K562 (cell line): ENCODE data around the gene XPO6.

Experiments
- MAX ChIP-seq: sonication (generic); formaldehyde crosslinking; IDR thresholded peaks from 2 replicates; pipeline ENCODE4 v1.9.0; 2022; ENCODE audit warnings: mild to moderate bottlenecking, missing genetic modification reagents
- ZFPM2 ChIP-seq: fragments of 250-450 bp; sonication (Bioruptor Pico); IDR thresholded peaks from 2 replicates; pipeline ENCODE4 v1.5.1; 2022; ENCODE audit warnings: mild to moderate bottlenecking

- no peak for TF ChIP-seq MAX (CRISPR knock-in tag)
- TF ChIP-seq ZFPM2 (CRISPR knock-in tag), result no peak
Observed at GRCh38 chr16:28112908-28113307, 98.9 kb downstream of the XPO6 start.
